Esophagus squamous epithelium (tissue), 4 donors: ENCODE results near the gene PCCA.
"Not testable (repeated sequence)": the region's sequence is repeated elsewhere in the genome, so short reads cannot be mapped to it uniquely, and the experiment has no call there.

ENCODE experiments used
- POLR2A ChIP-seq, 4 donors: fragments of 450-650 bp; IDR thresholded peaks; one replicate each; pipeline ENCODE4 v1.6.1; 2017; ENCODE audit warnings: antibody characterized with exemption in 4 of 4, mild to moderate bottlenecking in 4 of 4, moderate library complexity in 3 of 4
- TF ChIP-seq, protein P1 (sequence below), 6 experiments: fragments of 450-650 bp in 4 of 6; fragments of 200-600 bp in 2 of 6; sonication (generic) in 2 of 6; IDR thresholded peaks; one replicate each; pipeline ENCODE4 v1.5.1; 2016 to 2019; ENCODE audit warnings: antibody characterized with exemption in 6 of 6, mild to moderate bottlenecking in 4 of 6, moderate library complexity in 4 of 6

DNA sequence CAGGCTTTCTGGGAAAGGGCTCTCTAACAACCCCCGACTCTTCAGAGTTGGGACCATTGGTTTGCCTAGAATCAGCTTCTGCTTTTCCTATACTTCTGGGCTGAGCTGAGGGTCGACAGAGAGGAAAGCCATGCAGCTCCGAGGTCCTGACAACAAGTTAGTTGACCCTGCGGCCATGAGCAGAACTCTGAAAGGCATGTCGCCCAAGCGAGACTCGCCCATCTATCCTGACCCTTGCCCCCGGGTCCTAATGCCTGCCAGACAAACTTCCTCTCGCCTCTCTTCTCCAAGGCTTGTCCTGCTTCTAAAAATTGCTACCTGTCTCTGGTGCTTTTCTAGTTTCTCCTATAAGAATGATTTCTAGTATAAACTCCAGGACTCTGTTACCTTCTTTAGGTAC, 9.9 kb upstream of the PCCA start:
- TF ChIP-seq POLR2A (IDR thresholded peaks at IDR 0.05) = not testable (repeated sequence)
- TF ChIP-seq, protein P1, sequence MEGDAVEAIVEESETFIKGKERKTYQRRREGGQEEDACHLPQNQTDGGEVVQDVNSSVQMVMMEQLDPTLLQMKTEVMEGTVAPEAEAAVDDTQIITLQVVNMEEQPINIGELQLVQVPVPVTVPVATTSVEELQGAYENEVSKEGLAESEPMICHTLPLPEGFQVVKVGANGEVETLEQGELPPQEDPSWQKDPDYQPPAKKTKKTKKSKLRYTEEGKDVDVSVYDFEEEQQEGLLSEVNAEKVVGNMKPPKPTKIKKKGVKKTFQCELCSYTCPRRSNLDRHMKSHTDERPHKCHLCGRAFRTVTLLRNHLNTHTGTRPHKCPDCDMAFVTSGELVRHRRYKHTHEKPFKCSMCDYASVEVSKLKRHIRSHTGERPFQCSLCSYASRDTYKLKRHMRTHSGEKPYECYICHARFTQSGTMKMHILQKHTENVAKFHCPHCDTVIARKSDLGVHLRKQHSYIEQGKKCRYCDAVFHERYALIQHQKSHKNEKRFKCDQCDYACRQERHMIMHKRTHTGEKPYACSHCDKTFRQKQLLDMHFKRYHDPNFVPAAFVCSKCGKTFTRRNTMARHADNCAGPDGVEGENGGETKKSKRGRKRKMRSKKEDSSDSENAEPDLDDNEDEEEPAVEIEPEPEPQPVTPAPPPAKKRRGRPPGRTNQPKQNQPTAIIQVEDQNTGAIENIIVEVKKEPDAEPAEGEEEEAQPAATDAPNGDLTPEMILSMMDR (IDR thresholded peaks at IDR 0.05) = not testable (repeated sequence)
